ENCODE results near the gene TNFRSF13B.
"Not testable (repeated sequence)": the region's sequence is repeated elsewhere in the genome, so short reads cannot be mapped to it uniquely, and the experiment has no call there.

TNFRSF13B gene

GRCh38 chr17:16968786-16969185, 3.1 kb downstream of the TNFRSF13B start:
- DNase-seq (ENCODE audit: insufficient read length, low spot score) (no peak), FAIRE-seq (no peak)

DNA sequence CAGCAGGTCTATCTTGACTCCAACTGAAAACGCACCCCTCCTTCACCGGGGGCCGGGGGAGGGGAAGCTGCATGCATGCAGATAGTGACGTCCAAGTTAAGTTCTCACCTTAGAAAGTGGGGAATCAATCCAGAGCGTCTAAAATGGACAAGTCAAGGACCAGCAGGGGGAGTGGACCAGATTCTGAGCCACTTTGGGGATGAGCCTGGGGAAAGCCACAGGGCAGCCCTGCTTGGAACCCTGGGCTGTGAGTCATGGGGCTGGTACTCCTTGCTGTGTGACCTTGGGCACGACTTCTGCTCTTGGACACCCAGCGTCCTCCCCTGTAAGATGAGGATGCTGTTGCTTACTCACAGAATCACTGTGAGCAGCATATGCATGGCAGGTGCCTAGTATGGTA, 9.1 kb downstream of the TNFRSF13B start:
- FAIRE-seq, result peak; percentile 67
- no peak for DNase-seq (ENCODE audit: insufficient read length, low spot score)

DNA sequence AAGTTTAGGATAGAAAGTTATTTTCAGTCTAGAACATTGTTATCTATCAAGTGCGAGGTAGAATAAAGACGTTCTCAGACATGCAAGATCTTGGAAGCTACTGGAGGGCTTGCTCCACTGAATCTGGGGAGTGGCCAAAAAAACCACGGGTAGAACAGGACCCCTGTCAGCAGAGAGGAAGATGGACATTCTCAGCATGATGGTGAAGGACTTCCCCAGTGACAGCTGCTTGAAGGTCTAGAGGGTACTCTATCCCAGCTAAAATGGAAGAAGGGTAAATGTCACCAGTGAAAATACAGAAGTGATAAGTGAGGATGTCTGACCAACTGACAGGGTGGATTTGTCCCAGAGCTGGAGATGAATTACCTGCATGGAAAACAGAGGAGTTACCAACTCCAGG, 10.1 kb downstream of the TNFRSF13B start:
- DNase-seq (ENCODE audit: insufficient read length, low spot score), result no peak
- FAIRE-seq, result peak; percentile 68

GRCh38 chr17:16961022-16961421, 10.9 kb downstream of the TNFRSF13B start:
- DNase-seq (ENCODE audit: insufficient read length, low spot score), result not testable (repeated sequence)
- peak; percentile 37 for FAIRE-seq

GRCh38 chr17:16955011-16955410, 16.9 kb downstream of the TNFRSF13B start:
- FAIRE-seq, result peak; percentile 55
- not testable (repeated sequence) for DNase-seq (ENCODE audit: insufficient read length, low spot score)

- no peak for DNase-seq (ENCODE audit: insufficient read length, low spot score)
- no peak for FAIRE-seq
Measured at GRCh38 chr17:16954521-16954920, 17.4 kb downstream of the TNFRSF13B start.

DNA sequence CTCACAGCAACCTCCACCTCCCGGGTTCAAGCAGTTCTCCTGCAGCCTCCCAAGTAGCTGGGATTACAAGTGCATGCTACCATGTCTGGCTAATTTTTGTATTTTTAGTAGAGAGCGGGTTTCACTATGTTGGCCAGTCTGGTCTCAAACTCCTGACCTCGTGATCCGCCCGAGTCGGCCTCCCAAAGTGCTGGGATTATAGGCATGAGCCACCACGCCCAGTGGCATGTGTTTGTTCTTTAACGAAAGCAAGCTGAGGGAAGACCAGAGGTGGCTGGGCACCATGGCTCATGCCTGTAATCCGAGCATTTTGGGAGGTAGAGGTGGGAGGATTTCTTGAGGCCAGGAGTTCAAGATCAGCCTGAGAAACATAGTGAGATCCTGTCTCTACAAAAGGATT, 18.1 kb downstream of the TNFRSF13B start:
- FAIRE-seq, result no peak
- DNase-seq (ENCODE audit: insufficient read length, low spot score), result no peak

DNA sequence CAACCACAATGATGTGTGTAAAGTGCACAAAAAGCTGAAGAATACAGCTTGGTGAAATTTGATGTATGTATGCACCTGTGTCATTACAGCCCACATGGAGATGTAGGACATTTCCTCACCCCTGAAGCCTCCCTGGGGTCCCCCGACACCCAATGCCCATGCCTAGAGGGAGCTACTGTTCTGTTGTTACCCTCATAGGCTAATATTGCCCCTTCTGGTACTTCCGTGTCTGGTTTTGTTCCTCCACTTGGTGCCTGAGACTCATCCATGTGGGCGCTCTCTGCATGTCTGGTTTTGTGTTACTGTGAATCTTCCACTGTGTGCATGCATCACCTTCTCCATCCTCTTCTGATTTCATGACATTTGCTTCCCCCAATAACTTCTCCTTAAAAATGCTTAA, 18.6 kb downstream of the TNFRSF13B start:
- FAIRE-seq (no peak), DNase-seq (ENCODE audit: insufficient read length, low spot score) (no peak)

GRCh38 chr17:16952401-16952800, 19.5 kb downstream of the TNFRSF13B start:
- FAIRE-seq (no peak), DNase-seq (ENCODE audit: insufficient read length, low spot score) (no peak)

DNA sequence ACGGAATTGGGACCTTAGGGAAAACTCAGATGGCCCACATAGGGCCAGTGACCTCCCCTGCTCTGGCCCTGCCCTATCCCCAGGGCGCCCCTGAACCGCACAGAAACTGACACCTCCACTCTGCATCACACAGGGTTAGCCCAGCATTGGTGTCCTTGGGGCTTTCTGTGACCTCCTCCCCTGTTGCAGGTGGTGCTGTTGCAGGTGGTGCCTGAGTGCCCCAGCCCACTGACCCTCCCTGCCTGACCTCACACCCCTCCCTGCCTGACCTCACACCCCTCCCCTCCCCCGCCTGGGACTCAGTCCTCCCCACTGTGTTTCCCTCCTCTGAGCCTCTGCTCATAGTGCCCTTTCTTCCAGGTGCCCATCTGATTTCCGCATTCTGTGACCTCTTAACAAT, 21.4 kb downstream of the TNFRSF13B start:
- no peak for FAIRE-seq

GRCh38 chr17:16948587-16949376, 23.1 kb downstream of the TNFRSF13B start:
- DNase-seq (ENCODE audit: insufficient read length, low spot score) (no peak), FAIRE-seq (peak; percentile 39)

More for the DNA sequence above, 21.4 kb downstream of the TNFRSF13B start:
- no peak for DNase-seq (ENCODE audit: insufficient read length, low spot score)

DNA sequence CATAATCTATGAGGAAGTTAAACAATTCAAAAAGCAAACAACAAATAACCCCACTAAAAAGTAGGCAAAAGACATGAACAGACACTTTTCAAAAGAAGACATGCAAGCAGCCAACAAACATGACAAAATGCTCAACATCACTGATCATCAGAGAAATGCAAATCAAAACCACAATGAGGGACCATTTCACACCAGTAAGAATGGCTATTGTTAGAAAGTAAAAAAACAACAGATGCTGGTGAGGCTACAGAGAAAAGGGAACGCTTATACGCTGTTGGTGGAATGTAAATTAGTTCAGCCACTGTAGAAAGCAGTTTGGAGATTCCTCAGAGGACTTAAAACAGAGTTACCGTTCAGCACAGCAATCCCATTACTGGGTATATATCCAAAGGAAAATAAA, 24.4 kb downstream of the TNFRSF13B start:
- peak; percentile 93 for FAIRE-seq
- DNase-seq (ENCODE audit: insufficient read length, low spot score), result no peak

DNA sequence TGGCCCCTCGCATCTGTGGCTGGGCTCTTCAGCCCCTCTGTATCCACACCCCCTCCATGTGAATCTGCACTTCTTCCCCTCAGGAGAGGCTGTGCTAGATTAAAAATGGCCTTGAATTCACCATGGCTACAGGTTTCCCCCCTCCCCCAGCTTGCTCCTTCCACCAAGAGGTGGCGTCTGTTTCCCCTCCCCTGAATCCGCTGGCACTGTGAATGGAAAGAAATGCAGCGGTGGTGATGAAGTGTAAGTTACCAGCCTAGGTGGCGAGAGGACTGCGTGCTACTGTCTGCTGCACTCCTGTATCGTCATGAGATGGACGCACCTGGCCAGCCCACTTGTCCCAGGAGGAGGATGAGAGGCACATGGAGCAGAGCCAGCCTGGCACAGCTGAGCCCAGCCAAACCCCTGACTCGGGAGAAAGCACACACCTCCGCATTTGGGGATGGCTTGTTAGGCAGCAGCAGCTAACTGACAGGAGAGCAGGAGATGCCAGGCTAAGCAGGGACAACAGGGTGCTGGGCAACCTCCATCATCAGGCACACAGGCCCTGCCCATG, 26.2 kb downstream of the TNFRSF13B start:
- no peak for DNase-seq (ENCODE audit: insufficient read length, low spot score)

DNA sequence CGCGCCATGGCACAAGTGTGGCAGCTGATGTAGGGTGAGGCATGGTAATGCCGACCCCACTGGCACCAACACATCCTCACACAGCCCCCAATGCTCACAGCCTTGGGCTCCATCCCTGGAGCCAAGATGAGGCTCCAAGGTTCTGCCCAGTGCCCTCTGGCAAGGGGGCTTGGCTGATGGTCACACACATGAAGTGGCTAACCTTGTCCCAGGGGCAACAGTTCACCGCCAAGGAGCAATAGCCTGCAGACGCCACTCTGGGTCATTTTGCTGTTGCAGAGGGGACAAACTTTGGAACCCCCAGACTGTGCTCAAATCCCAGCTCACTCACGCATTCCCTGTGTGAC, 26.8 kb downstream of the TNFRSF13B start:
- FAIRE-seq, result no peak
- DNase-seq (ENCODE audit: insufficient read length, low spot score), result no peak

More for the DNA sequence above, 26.2 kb downstream of the TNFRSF13B start:
- FAIRE-seq, result no peak

DNA sequence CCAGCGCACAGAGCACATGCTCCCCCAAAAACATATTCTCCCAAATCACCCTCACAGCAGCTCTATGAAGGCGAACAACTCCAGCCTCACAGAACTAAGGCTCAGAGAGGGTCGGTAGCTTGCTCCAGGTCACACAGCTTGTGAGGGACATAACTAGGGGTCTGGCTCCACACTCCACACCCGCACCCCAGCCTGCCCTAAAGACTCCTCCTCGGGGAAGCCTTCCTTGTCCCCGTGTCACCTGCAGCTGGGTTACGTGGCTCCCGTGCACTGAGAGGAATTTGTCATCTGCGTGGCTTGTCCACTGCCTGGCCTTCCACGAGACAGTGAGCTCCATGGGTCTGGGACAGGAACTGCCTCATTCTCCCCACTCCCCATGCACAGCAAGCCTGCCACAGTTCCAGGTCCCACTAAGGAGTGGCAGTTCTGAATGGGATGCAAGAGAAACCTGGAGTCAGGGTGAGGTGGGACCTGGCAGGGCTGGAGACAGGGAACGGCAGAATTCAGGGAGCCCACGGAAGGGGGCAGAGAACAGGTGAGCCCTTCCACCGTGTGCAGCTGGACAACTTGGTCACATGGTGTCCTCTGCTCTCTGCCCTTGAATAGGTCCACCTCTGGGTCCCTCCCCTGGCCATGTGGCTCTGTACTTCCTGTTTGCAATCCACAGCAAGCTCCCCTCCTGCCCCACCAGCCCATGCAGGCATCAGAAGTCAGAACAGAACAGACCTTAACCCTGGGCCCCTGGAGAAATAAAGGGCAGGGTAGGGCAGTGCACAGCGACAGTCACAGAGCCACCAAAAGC, 27.4 kb downstream of the TNFRSF13B start:
- no peak for FAIRE-seq
- DNase-seq (ENCODE audit: insufficient read length, low spot score), result no peak

DNA sequence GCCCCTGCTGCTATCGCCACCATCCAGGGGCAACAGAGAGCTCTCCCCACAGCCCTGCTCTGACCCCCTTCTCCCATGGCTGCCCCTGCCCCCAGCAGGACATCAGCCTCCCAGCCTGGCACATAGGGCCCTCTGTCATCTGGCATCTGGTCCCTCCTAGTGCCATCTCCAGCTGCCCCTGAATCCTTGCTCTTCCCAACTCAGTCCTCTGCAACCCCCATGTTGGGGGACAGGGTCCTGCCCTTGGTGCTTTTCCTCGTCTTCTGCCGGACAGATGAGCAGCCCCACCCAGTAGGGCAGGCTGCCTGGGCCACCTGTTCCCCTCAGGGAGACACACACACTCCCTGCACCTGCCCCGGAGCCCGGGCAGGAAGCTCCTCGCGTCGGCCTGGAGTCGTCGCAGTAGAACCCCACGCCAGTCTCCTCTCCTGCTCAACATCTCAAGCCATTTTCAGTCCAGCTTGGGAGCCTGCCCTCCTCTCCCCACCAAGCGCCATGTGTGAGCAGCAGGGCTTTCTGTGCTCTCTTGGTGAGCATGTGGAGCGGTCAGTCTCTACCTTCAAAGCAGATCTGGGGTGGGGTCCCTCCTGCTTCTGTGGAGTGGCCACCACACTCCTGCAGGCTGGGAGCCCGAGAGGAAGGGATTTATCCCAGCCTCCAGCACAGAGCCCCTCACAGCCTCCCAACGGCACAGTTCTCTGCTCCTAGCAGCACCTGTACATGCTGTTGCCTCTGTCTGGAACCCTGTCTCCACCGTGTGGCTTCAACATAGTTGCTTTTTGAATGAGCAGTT, 28.2 kb downstream of the TNFRSF13B start:
- DNase-seq (ENCODE audit: insufficient read length, low spot score) (no peak), FAIRE-seq (peak; percentile 21)

DNA sequence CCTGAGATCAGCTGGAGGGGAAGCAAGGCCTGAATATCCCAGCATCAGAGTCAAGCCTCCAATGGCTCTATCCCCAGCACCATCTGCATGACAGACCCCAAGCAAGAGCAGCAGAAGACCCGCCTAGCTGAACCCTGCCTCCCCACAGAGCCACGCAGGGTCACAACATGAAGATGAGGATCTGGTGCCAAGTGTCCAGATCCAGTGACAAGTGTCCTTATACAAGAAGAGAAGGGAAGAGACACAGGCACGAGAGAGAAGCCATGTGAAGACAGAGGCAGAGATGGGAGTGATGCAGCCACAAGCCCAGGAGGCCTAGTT, 28.9 kb downstream of the TNFRSF13B start:
- no peak for FAIRE-seq

GRCh38 chr17:16942141-16943031, 29.5 kb downstream of the TNFRSF13B start:
- no peak for FAIRE-seq

More for the DNA sequence above, 28.9 kb downstream of the TNFRSF13B start:
- no peak for DNase-seq (ENCODE audit: insufficient read length, low spot score)

GRCh38 chr17:16941072-16942036, 30.6 kb downstream of the TNFRSF13B start:
- DNase-seq (ENCODE audit: insufficient read length, low spot score) (no peak), FAIRE-seq (no peak)

More at GRCh38 chr17:16942141-16943031, 29.5 kb downstream of the TNFRSF13B start:
- DNase-seq (ENCODE audit: insufficient read length, low spot score), result no peak

Measured in GM19239 (cell line).